Prostate gland (tissue), 2 donors: Measurements from ENCODE around the gene PALM2AKAP2. TPM values are rescaled to one million over a fixed set of nuclear protein-coding genes. Genes with fewer than 3 reads are reported as not detected.

Experiments used
- DNase-seq: peaks from one replicate; pipeline ENCODE4 v3.0.0-alpha.2; 2019; ENCODE audit warnings: low spot score
- H3K27ac ChIP-seq, 2 donors: fragments of 200-600 bp; sonication (generic); 2 replicates each; pipeline ENCODE4 v1.5.1; 2017 to 2019
- H3K27me3 ChIP-seq: fragments of 200-600 bp; sonication (generic); replicated peaks from 2 replicates; pipeline ENCODE4 v1.5.1; 2019; ENCODE audit not compliant: insufficient read depth
- H3K36me3 ChIP-seq, 2 donors: fragments of 200-600 bp; sonication (generic); 1 replicate in 1 of 2; 2 replicates in 1 of 2; pipeline versions ENCODE4 v1.5.1 to v1.8.1; 2017 to 2019
- H3K4me1 ChIP-seq: fragments of 200-600 bp; sonication (generic); replicated peaks from 2 replicates; pipeline ENCODE4 v1.5.1; 2019
- H3K4me3 ChIP-seq, 2 donors: fragments of 200-600 bp; sonication (generic); 2 replicates each; pipeline ENCODE4 v1.5.1; 2017 to 2019
- H3K9me3 ChIP-seq: fragments of 200-600 bp; sonication (generic); 2 replicates; pipeline ENCODE4 v1.5.1; 2017
- CTCF ChIP-seq, 4 experiments: fragments of 200-600 bp in 2 of 4; fragments of 450-650 bp in 2 of 4; sonication (generic) in 2 of 4; IDR thresholded peaks; 1 replicate in 3 of 4; 2 replicates in 1 of 4; pipeline ENCODE4 v1.5.1; 2016 to 2019; ENCODE audit warnings: antibody characterized with exemption in 4 of 4, mild to moderate bottlenecking in 2 of 4, moderate library complexity in 2 of 4
- POLR2A ChIP-seq: fragments of 450-650 bp; IDR thresholded peaks from one replicate; pipeline ENCODE4 v1.6.1; 2016; ENCODE audit warnings: antibody characterized with exemption, mild to moderate bottlenecking
- POLR2AphosphoS5 ChIP-seq: sonication (generic); formaldehyde crosslinking; IDR thresholded peaks from one replicate; pipeline ENCODE4 v1.6.1; 2017; ENCODE audit warnings: antibody characterized with exemption
- WGBS: methylation state at CpG from one replicate; pipeline ENCODE4 v1.1.5; 2018; 5-methylcytosine and 5-hydroxymethylcytosine counted together
- intact Hi-C: fragments of 100-400 bp; cut with DNase I; formaldehyde crosslinking; loops from one replicate; pipeline ENCODE4 v1.14.2; 2022
- total RNA-seq, 2 donors: library from RNA; depleted of rRNA; stranded (reverse); fragments of >200 nt; gene quantifications; one replicate each; pipeline ENCODE4 v1.1.0, GENCODE V29; 2016

Gene PALM2AKAP2
- total RNA-seq, 2 donors from 2014 or later: 0.27 to 0.62 TPM

- Histone ChIP-seq H3K4me1 (no peaks in the 10 kb centered on the region), H3K36me3 (no peaks in the 10 kb centered on the region), H3K9me3 (no peaks in the 10 kb centered on the region), H3K4me3 (no peak overlapping the region), H3K27ac (no peak overlapping the region), H3K27me3 (no peaks in the 10 kb centered on the region)
- TF ChIP-seq POLR2A: no peak
- no peak for TF ChIP-seq POLR2AphosphoS5
- no peak for TF ChIP-seq CTCF (IDR thresholded peaks at IDR 0.05)
- no peak for DNase-seq
- intact Hi-C loops: no loop called here
- 86% methylated on average over 1 of the region's 1 CpG for WGBS
Observed at GRCh38 chr9:109737295-109737694, 42.7 kb upstream of the PALM2AKAP2 start.

- Histone ChIP-seq H3K36me3 (no peaks in the 10 kb centered on the region), H3K4me3 (no peak overlapping the region), H3K4me1 (no peaks in the 10 kb centered on the region), H3K27me3 (no peaks in the 10 kb centered on the region), H3K27ac (no peak overlapping the region), H3K9me3 (no peaks in the 10 kb centered on the region)
- DNase-seq: no peak
- TF ChIP-seq POLR2A: no peak
- no peak for TF ChIP-seq POLR2AphosphoS5
- no peak for TF ChIP-seq CTCF (IDR thresholded peaks at IDR 0.05)
- 51% methylated on average over 3 of the region's 3 CpGs for WGBS
- intact Hi-C loops: no loop called here
Observed at GRCh38 chr9:109739760-109740159, 40.2 kb upstream of the PALM2AKAP2 start.

GRCh38 chr9:109742776-109743348, 37.1 kb upstream of the PALM2AKAP2 start:
- Histone ChIP-seq H3K27me3 (no peaks in the 10 kb centered on the region), H3K4me3 (no peak overlapping the region), H3K27ac (no peak overlapping the region), H3K4me1 (no peaks in the 10 kb centered on the region), H3K9me3 (no peaks in the 10 kb centered on the region), H3K36me3 (no peaks in the 10 kb centered on the region)
- TF ChIP-seq POLR2A (no peak), POLR2AphosphoS5 (no peak), CTCF (IDR thresholded peaks at IDR 0.05) (no peak)
- intact Hi-C loops: no loop called here
- WGBS: 68% methylated on average over 2 of the region's 2 CpGs
- DNase-seq: no peak

- H3K4me3 ChIP-seq: no peak overlapping the region
- no peaks in the 10 kb centered on the region for H3K27me3 ChIP-seq
- 58% methylated on average over 2 of the region's 2 CpGs for WGBS
- no peaks in the 10 kb centered on the region for H3K9me3 ChIP-seq
- H3K27ac ChIP-seq: no peak overlapping the region
- TF ChIP-seq POLR2AphosphoS5 (no peak), CTCF (IDR thresholded peaks at IDR 0.05) (no peak), POLR2A (no peak)
- no peaks in the 10 kb centered on the region for H3K4me1 ChIP-seq
- DNase-seq: no peak
- intact Hi-C loops: no loop called here
- no peaks in the 10 kb centered on the region for H3K36me3 ChIP-seq
Observed at GRCh38 chr9:109743696-109744095, 36.3 kb upstream of the PALM2AKAP2 start.
